ENCODE data around the gene TRIO. TPM values are rescaled to one million over a fixed set of nuclear protein-coding genes. Genes with fewer than 3 reads are reported as not detected.

The TRIO gene
- total RNA-seq, 2 experiments from 2014 or later, result 4.1 to 6.5 TPM

GRCh38 chr5:14121552-14121951 lies 21.6 kb upstream of the TRIO start:
- no peaks in the 10 kb centered on the region for H3K9me3 Mint-ChIP-seq

GRCh38 chr5:14122089-14122488 lies 21.1 kb upstream of the TRIO start:
- intact Hi-C loops (cut with DNase I, micrococcal nuclease), result no loop called here
- Mint-ChIP-seq H3K27ac (no peak overlapping the region), H3K4me1 (ENCODE audit: low read depth) (no peaks in the 10 kb centered on the region), H3K9me3 (no peaks in the 10 kb centered on the region), H3K36me3 (ENCODE audit: low read depth) (no peaks in the 10 kb centered on the region), H3K27me3 (peaks cover 9% of the 10 kb centered on the region), H3K4me3 (no peak overlapping the region)
- no peak for DNase-seq
- Histone ChIP-seq H3K9me3 (ENCODE audit: control insufficient read depth in 1 of 2, insufficient read depth in 1 of 2, low read length in 2 of 2) (no peaks in the 10 kb centered on the region), H3K36me3 (ENCODE audit: insufficient read depth, low read length) (no peaks in the 10 kb centered on the region), H3K4me3 (ENCODE audit: low read length) (no peak overlapping the region), H3K27ac (ENCODE audit: low read depth in 1 of 2, low read length in 2 of 2) (no peak overlapping the region), H3K4me1 (ENCODE audit: insufficient read depth, low read length) (no peaks in the 10 kb centered on the region), H3K27me3 (ENCODE audit: control insufficient read depth in 1 of 2, insufficient read depth in 2 of 2, low read length in 2 of 2) (peaks cover 0 to 3% of the 10 kb centered on the region in 2 experiments)
- POLR2A ChIA-PET, result interaction anchor here (0.8 kb wide), 1 partner anchor 9 kb away, joined by 3 read pairs; no protein-coding TSS in a partner anchor
- no peak for TF ChIP-seq CTCF (IDR thresholded peaks at IDR 0.05)
- ATAC-seq (ENCODE audit: poor library complexity), result no peak
- CTCF ChIA-PET, result no interaction called here

More at GRCh38 chr5:14121552-14121951, 21.6 kb upstream of the TRIO start:
- no peaks in the 10 kb centered on the region for H3K9me3 ChIP-seq (ENCODE audit: control insufficient read depth in 1 of 2, insufficient read depth in 1 of 2, low read length in 2 of 2)
- Mint-ChIP-seq H3K36me3 (ENCODE audit: low read depth) (no peaks in the 10 kb centered on the region), H3K27ac (no peak overlapping the region), H3K4me3 (no peak overlapping the region), H3K4me1 (ENCODE audit: low read depth) (no peaks in the 10 kb centered on the region), H3K27me3 (peaks cover 9% of the 10 kb centered on the region)
- H3K27me3 ChIP-seq (ENCODE audit: control insufficient read depth in 1 of 2, insufficient read depth in 2 of 2, low read length in 2 of 2), result peaks cover 0 to 3% of the 10 kb centered on the region in 2 experiments
- DNase-seq (no peak), ATAC-seq (ENCODE audit: poor library complexity) (no peak)
- no peak overlapping the region for H3K27ac ChIP-seq (ENCODE audit: low read depth in 1 of 2, low read length in 2 of 2)
- TF ChIP-seq CTCF (IDR thresholded peaks at IDR 0.05), result no peak
- CTCF ChIA-PET, result no interaction called here
- POLR2A ChIA-PET, result interaction anchor here (0.8 kb wide), 1 partner anchor 8 kb away, joined by 3 read pairs; no protein-coding TSS in a partner anchor
- intact Hi-C loops (cut with DNase I, micrococcal nuclease), result no loop called here
- H3K36me3 ChIP-seq (ENCODE audit: insufficient read depth, low read length), result no peaks in the 10 kb centered on the region
- H3K4me3 ChIP-seq (ENCODE audit: low read length), result no peak overlapping the region
- no peaks in the 10 kb centered on the region for H3K4me1 ChIP-seq (ENCODE audit: insufficient read depth, low read length)

DNA sequence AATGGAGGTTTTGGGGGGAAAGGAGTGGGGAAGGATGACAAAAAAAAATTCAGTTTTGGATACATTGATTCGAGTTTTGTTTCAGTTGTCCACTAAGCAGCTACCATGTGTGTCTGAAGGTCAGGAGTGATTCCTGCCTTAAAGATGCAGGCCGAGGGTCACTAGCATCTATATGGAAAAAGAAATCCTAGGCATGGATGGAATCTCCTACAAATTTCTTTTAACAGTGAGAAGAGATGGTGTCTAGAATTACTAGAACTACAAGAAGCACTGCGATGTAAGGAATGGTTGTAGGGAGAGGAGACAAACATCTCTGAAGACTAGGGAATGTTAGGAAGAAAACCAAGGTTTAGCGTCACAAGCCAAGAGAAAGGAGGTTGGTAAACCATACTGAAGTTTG lies 19.6 kb upstream of the TRIO start:
- DNase-seq (no peak), ATAC-seq (ENCODE audit: poor library complexity) (no peak)
- H3K4me3 Mint-ChIP-seq, result no peak overlapping the region
- no peak overlapping the region for H3K4me3 ChIP-seq (ENCODE audit: low read length)
- CTCF ChIA-PET, result no interaction called here
- no peaks in the 10 kb centered on the region for H3K4me1 Mint-ChIP-seq (ENCODE audit: low read depth)
- no peak overlapping the region for H3K27ac ChIP-seq (ENCODE audit: low read depth in 1 of 2, low read length in 2 of 2)
- POLR2A ChIA-PET, result no interaction called here
- no peaks in the 10 kb centered on the region for H3K27me3 ChIP-seq (ENCODE audit: control insufficient read depth in 1 of 2, insufficient read depth in 2 of 2, low read length in 2 of 2)
- peaks cover 4% of the 10 kb centered on the region for H3K27me3 Mint-ChIP-seq
- H3K27ac Mint-ChIP-seq, result no peak overlapping the region
- H3K36me3 Mint-ChIP-seq (ENCODE audit: low read depth), result no peaks in the 10 kb centered on the region
- intact Hi-C loops (cut with DNase I, micrococcal nuclease), result no loop called here
- TF ChIP-seq CTCF (IDR thresholded peaks at IDR 0.05), result no peak
- no peaks in the 10 kb centered on the region for H3K9me3 Mint-ChIP-seq
- H3K36me3 ChIP-seq (ENCODE audit: insufficient read depth, low read length), result no peaks in the 10 kb centered on the region
- no peaks in the 10 kb centered on the region for H3K4me1 ChIP-seq (ENCODE audit: insufficient read depth, low read length)
- H3K9me3 ChIP-seq (ENCODE audit: control insufficient read depth in 1 of 2, insufficient read depth in 1 of 2, low read length in 2 of 2), result no peaks in the 10 kb centered on the region
